Glutamatergic neuron (in vitro differentiated cells): ENCODE results near the gene MYB. TPM values are rescaled to one million over a fixed set of nuclear protein-coding genes. Genes with fewer than 3 reads are reported as not detected.

Experiments
- DNase-seq: peaks from one replicate; pipeline ENCODE4 v3.0.0; 2022
- H3K27ac Mint-ChIP-seq: one replicate; pipeline ENCODE4 v1.8.0; 2020; ENCODE audit warnings: mild to moderate bottlenecking, mixed read lengths, inconsistent platforms; ENCODE audit not compliant: unreplicated experiment
- H3K27me3 Mint-ChIP-seq: one replicate; pipeline ENCODE4 v1.8.0; 2020; ENCODE audit warnings: mild to moderate bottlenecking, moderate library complexity, mixed read lengths, inconsistent platforms; ENCODE audit not compliant: unreplicated experiment
- H3K36me3 Mint-ChIP-seq: one replicate; pipeline ENCODE4 v1.8.0; 2020; ENCODE audit warnings: mild to moderate bottlenecking, mixed read lengths, inconsistent platforms; ENCODE audit not compliant: unreplicated experiment
- H3K4me1 Mint-ChIP-seq: one replicate; pipeline ENCODE4 v1.8.0; 2020; ENCODE audit warnings: mild to moderate bottlenecking, low read depth, mixed read lengths, inconsistent platforms; ENCODE audit not compliant: unreplicated experiment
- H3K4me3 Mint-ChIP-seq: one replicate; pipeline ENCODE4 v1.8.0; 2020; ENCODE audit warnings: mild to moderate bottlenecking, mixed read lengths, inconsistent platforms; ENCODE audit not compliant: unreplicated experiment
- H3K9me3 Mint-ChIP-seq: one replicate; pipeline ENCODE4 v1.8.0; 2020; ENCODE audit warnings: mild to moderate bottlenecking, moderate library complexity, mixed read lengths, inconsistent platforms; ENCODE audit not compliant: unreplicated experiment
- total RNA-seq: library from RNA; stranded (reverse); fragmentation: NEBNext Ultra II Directional; extraction: Animal tissue kit (Norgen Biotek cat#: 25700); gene quantifications from one replicate; pipeline ENCODE4 v1.2.1, GENCODE V29; 2021; ENCODE audit not compliant: unreplicated experiment
- TF ChIP-seq, protein P1 (sequence below): fragments of 200-600 bp; sonication (generic); IDR thresholded peaks from one replicate; pipeline ENCODE4 v1.5.0; 2021; ENCODE audit not compliant: partially characterized antibody, unreplicated experiment

Gene MYB
- total RNA-seq, 1 donor from 2014 or later = 0.56 TPM

DNA sequence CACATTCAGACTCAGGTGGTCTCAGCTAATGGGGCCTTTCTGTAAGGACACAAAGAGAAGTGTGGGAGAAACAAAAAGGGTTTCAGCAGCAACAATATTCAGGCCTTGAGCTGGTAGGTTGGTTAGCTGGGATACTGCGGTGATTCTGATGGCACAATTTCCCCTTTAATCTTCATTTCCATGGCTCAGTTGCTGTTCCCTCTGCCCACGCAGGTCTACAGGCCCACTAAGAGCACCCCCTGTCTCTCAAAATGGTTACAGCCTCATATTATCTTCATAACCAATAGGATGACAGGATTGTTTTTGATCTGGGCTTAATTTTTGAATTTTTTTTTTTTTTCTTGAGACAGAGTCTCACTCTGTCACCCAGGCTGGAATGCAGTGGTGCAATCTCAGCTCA is 48.9 kb downstream of the MYB start:
- H3K4me1 Mint-ChIP-seq = no peaks in the 10 kb centered on the region
- DNase-seq = no peak
- peaks cover 2% of the 10 kb centered on the region for H3K27me3 Mint-ChIP-seq
- H3K4me3 Mint-ChIP-seq = no peak overlapping the region
- H3K9me3 Mint-ChIP-seq = no peaks in the 10 kb centered on the region
- TF ChIP-seq, protein P1, sequence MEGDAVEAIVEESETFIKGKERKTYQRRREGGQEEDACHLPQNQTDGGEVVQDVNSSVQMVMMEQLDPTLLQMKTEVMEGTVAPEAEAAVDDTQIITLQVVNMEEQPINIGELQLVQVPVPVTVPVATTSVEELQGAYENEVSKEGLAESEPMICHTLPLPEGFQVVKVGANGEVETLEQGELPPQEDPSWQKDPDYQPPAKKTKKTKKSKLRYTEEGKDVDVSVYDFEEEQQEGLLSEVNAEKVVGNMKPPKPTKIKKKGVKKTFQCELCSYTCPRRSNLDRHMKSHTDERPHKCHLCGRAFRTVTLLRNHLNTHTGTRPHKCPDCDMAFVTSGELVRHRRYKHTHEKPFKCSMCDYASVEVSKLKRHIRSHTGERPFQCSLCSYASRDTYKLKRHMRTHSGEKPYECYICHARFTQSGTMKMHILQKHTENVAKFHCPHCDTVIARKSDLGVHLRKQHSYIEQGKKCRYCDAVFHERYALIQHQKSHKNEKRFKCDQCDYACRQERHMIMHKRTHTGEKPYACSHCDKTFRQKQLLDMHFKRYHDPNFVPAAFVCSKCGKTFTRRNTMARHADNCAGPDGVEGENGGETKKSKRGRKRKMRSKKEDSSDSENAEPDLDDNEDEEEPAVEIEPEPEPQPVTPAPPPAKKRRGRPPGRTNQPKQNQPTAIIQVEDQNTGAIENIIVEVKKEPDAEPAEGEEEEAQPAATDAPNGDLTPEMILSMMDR = no peak
- H3K27ac Mint-ChIP-seq = no peak overlapping the region
- no peaks in the 10 kb centered on the region for H3K36me3 Mint-ChIP-seq

DNA sequence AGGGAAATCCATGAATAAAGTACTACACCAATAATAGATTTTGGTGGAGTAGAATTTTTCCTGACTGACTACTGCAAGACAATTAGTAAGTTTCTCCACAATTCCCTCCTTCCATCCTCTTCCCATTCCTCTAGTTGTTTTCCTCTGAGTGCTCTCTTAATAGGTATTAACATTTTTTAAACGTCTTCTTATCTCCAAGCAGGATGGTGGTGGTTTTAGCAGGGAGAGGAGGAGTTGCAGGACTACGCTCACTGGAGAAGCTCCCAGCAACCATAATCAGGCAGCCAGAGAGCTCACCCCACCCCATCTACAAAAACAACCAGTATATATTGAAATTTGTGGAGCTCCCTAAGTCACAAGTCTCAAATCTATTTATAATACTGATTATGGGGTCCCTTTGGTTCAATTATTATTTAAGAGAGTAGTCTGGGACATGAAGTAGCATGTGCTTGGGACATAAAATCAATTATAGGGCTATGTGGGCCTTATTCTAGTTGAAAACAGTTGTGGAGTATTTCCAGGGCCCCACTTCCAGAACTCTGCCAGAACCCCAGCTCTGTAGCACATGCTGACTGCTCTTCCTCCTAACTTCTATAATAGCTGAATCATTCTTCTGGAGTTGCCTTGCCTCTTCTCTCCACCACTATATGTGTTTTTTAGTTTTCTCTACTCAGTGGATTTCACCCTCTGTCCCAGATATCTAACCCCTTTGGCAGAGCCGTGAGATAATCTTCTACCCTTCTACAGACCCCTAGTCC is 49.8 kb downstream of the MYB start:
- no peaks in the 10 kb centered on the region for H3K4me1 Mint-ChIP-seq
- TF ChIP-seq, protein P1 = no peak
- DNase-seq = no peak
- no peak overlapping the region for H3K4me3 Mint-ChIP-seq
- peaks cover 3% of the 10 kb centered on the region for H3K27me3 Mint-ChIP-seq
- H3K36me3 Mint-ChIP-seq = no peaks in the 10 kb centered on the region
- no peak overlapping the region for H3K27ac Mint-ChIP-seq
- no peaks in the 10 kb centered on the region for H3K9me3 Mint-ChIP-seq

DNA sequence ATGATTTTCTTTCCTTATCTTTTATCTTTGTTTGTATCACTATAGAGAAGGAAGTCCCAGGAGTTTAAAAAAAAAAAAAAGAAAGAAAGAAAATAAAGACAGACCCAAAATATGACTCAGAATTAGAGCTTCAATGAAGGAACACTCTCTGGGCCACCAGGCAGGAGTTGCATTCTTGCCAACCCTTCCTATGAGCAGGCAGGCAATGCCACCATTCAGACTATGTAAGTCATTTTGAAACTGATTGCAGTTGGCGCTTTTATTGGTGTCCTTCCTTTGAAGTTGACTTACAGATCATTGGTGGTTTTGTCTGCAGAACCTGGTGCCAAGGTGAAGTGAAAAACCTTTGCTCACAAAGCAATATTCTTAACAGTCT is 50.3 kb downstream of the MYB start:
- Mint-ChIP-seq H3K4me1 (no peaks in the 10 kb centered on the region), H3K9me3 (peaks cover under 1% of the 10 kb centered on the region), H3K4me3 (no peak overlapping the region), H3K27me3 (peaks cover 3% of the 10 kb centered on the region), H3K27ac (no peak overlapping the region), H3K36me3 (no peaks in the 10 kb centered on the region)
- TF ChIP-seq, protein P1 = no peak
- DNase-seq = no peak

DNA sequence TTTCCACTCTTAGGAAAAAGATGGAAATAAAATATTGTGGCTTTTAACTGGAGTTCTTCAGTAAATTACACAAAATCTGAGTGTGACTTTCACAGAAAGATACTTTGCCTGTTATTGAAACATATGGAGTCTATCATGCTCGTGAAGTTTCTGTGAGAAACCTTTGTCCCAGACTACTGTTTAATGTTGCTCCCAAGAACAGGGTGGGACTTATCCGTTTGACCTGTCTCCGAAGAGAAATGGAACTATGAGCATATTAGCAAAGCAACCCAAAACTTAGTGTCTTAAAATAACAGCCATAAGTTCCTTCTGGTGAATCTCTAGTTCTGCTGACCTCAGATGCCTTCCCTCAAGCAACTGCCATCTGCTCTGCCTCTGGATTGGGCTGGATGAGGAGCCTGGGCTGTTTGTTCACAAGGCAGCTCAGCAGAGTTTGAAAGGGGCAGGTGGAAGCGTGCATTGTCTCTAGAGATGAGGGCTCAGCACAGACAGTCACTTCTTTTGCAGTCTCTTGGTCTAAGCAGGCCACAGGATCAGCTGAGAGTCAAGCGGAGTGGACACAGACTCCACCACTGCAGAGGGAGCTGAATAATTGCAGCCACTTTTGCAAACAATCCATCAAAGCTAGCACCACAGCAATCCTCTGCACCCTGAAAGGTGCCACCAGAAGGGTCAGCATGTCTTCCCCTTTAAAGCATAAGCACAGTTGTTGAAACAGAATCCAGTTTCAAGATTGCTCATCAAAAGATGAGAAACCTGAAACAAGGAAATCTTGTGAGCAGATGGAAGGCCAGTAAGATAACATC is 52.8 kb downstream of the MYB start:
- Mint-ChIP-seq H3K27me3 (peaks cover 3% of the 10 kb centered on the region), H3K36me3 (no peaks in the 10 kb centered on the region), H3K4me1 (no peaks in the 10 kb centered on the region), H3K9me3 (peaks cover 1% of the 10 kb centered on the region), H3K4me3 (no peak overlapping the region), H3K27ac (no peak overlapping the region)
- no peak for DNase-seq
- TF ChIP-seq, protein P1 = no peak

DNA sequence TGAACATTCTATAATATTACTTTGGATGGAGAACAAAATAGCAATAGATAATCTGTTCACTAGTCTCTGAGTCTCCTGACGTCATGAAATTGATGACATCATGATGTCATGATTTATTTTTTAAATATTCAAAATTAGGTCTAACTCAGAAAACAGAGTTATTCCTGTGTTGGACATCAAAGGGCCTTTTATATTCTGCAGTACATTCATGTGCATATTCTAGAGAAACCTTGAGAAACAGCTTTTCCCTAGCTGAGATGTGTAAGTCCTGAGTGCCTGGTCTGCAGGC is 53.3 kb downstream of the MYB start:
- Mint-ChIP-seq H3K4me3 (no peak overlapping the region), H3K4me1 (no peaks in the 10 kb centered on the region), H3K9me3 (peaks cover 1% of the 10 kb centered on the region), H3K27ac (no peak overlapping the region), H3K27me3 (peaks cover 3% of the 10 kb centered on the region), H3K36me3 (no peaks in the 10 kb centered on the region)
- TF ChIP-seq, protein P1 = no peak
- no peak for DNase-seq
